GM18870 (cell line): ENCODE data around the gene EHF.

Experiments used
- ATAC-seq: cut with Tn5 transposase; IDR thresholded peaks from one replicate; pipeline ENCODE4 v1.9.1; 2021; ENCODE audit warnings: moderate library complexity; ENCODE audit not compliant: unreplicated experiment

The EHF gene

GRCh38 chr11:34601609-34602008, 19.3 kb upstream of the EHF start:
- ATAC-seq, result no peak

GRCh38 chr11:34602245-34602644, 18.6 kb upstream of the EHF start:
- ATAC-seq, result no peak

- no peak for ATAC-seq
Measured at GRCh38 chr11:34603129-34604001, 17.5 kb upstream of the EHF start.

GRCh38 chr11:34604145-34604544, 16.7 kb upstream of the EHF start:
- ATAC-seq, result no peak

GRCh38 chr11:34604911-34605310, 16.0 kb upstream of the EHF start:
- ATAC-seq, result no peak

- ATAC-seq, result no peak
Measured at GRCh38 chr11:34605481-34606325, 15.2 kb upstream of the EHF start.

GRCh38 chr11:34606326-34607120, 14.4 kb upstream of the EHF start:
- no peak for ATAC-seq

GRCh38 chr11:34609187-34609751, 11.6 kb upstream of the EHF start:
- ATAC-seq, result no peak

- ATAC-seq, result no peak
Measured at GRCh38 chr11:34609850-34610249, 11.0 kb upstream of the EHF start.

- no peak for ATAC-seq
Measured at GRCh38 chr11:34610324-34611041, 10.4 kb upstream of the EHF start.

GRCh38 chr11:34613015-34613414, 7.9 kb upstream of the EHF start:
- ATAC-seq, result peak; percentile 13

GRCh38 chr11:34613552-34614056, 7.3 kb upstream of the EHF start:
- ATAC-seq, result peak; percentile 82

- peak; percentile 60 for ATAC-seq
Measured at GRCh38 chr11:34614344-34615104, 6.4 kb upstream of the EHF start.

GRCh38 chr11:34616086-34616485, 4.8 kb upstream of the EHF start:
- ATAC-seq, result no peak

- ATAC-seq, result no peak
Measured at GRCh38 chr11:34616830-34617504, 3.9 kb upstream of the EHF start.

GRCh38 chr11:34618406-34618805, 2.5 kb upstream of the EHF start:
- no peak for ATAC-seq

- ATAC-seq, result no peak
Measured at GRCh38 chr11:34619062-34619516, 1.8 kb upstream of the EHF start.

- no peak for ATAC-seq
Measured at GRCh38 chr11:34620202-34620601, 691 bp upstream of the EHF start.

GRCh38 chr11:34621876-34622275, 983 bp downstream of the EHF start:
- no peak for ATAC-seq
